B cell (primary cell): ENCODE measurements around the gene REEP6. TPM values are rescaled to one million over a fixed set of nuclear protein-coding genes. Genes with fewer than 3 reads are reported as not detected.
"Not testable (repeated sequence)": the region's sequence is repeated elsewhere in the genome, so short reads cannot be mapped to it uniquely, and the experiment has no call there.

ENCODE experiments used
- ATAC-seq: fragments of 200-7000 bp; cut with Tn5 transposase; one replicate; pipeline ENCODE4 v1.10.0; 2021; ENCODE audit warnings: low read depth, mild to moderate bottlenecking, moderate number of reproducible peaks, moderate library complexity
- CTCF ChIA-PET: fragments of 350-600 bp; sonication (Branson Sonifier 250); formaldehyde crosslinking; loops from one replicate; lab custom pipeline; 2021; ENCODE audit warnings: antibody characterized with exemption, inconsistent platforms; lab: Charles Lee
- POLR2A ChIA-PET: fragments of 350-600 bp; sonication (Branson Sonifier 250); formaldehyde crosslinking; loops from one replicate; lab custom pipeline; 2021; ENCODE audit warnings: antibody characterized with exemption; lab: Charles Lee
- DNase-seq: peaks from one replicate; pipeline ENCODE4 v3.0.0; 2013
- H2AFZ ChIP-seq: 2 replicates; pipeline ENCODE4 v1.6.1; 2012; ENCODE audit warnings: mild to moderate bottlenecking, low read depth, low read length; ENCODE audit not compliant: insufficient read depth, poor library complexity, severe bottlenecking
- H3K27ac ChIP-seq, 2 donors: 1 replicate in 1 of 2; 2 replicates in 1 of 2; pipeline ENCODE4 v1.5.1; 2012 to 2013; ENCODE audit warnings: low read length in 2 of 2, mild to moderate bottlenecking in 2 of 2, moderate library complexity in 1 of 2
- H3K27me3 ChIP-seq, 4 experiments: fragments of 200-600 bp in 1 of 4; sonication (generic) in 1 of 4; replicated peaks in 1 of 4; 1 replicate in 2 of 4; 2 replicates in 2 of 4; pipeline versions ENCODE4 v1.6.1 to v1.7.0; 2013 to 2016; ENCODE audit warnings: low read length in 3 of 4, mild to moderate bottlenecking in 2 of 4, mixed read lengths in 1 of 4, moderate library complexity in 1 of 4; ENCODE audit not compliant: insufficient read depth in 4 of 4, control insufficient read depth in 3 of 4; ENCODE audit errors: control extremely low read depth in 1 of 4
- H3K36me3 ChIP-seq, 2 experiments: replicated peaks in 1 of 2; 1 replicate in 1 of 2; 2 replicates in 1 of 2; pipeline versions ENCODE4 v1.6.1 to v1.7.1; 2013; ENCODE audit warnings: low read length in 1 of 2; ENCODE audit not compliant: insufficient read depth in 2 of 2, control insufficient read depth in 1 of 2; ENCODE audit errors: control extremely low read depth in 1 of 2, extremely low read depth in 1 of 2
- H3K4me1 ChIP-seq, 2 donors: fragments of 200-600 bp in 1 of 2; sonication (generic) in 1 of 2; 1 replicate in 1 of 2; 2 replicates in 1 of 2; pipeline versions ENCODE4 v1.5.1 to v1.6.1; 2013 to 2017; ENCODE audit warnings: low read length in 2 of 2; ENCODE audit not compliant: control insufficient read depth in 2 of 2, insufficient read depth in 2 of 2
- H3K4me2 ChIP-seq: replicated peaks from 2 replicates; pipeline ENCODE3; 2012; ENCODE audit warnings: mild to moderate bottlenecking, low read depth, low read length; ENCODE audit not compliant: poor library complexity, severe bottlenecking
- H3K4me3 ChIP-seq, 5 experiments: fragments of 200-600 bp in 1 of 5; sonication (generic) in 1 of 5; 1 replicate in 3 of 5; 2 replicates in 2 of 5; pipeline versions ENCODE4 v1.5.1 to v1.7.0; 2011 to 2016; ENCODE audit warnings: low read length in 4 of 5, mild to moderate bottlenecking in 4 of 5, low read depth in 2 of 5, control low read depth in 1 of 5, moderate library complexity in 1 of 5; ENCODE audit not compliant: insufficient read depth in 1 of 5; ENCODE audit errors: control extremely low read depth in 1 of 5, extremely low read depth in 1 of 5
- H3K79me2 ChIP-seq: fragments of 200-600 bp; sonication (generic); one replicate; pipeline ENCODE4 v1.6.0; 2016; ENCODE audit warnings: low read length; ENCODE audit not compliant: control insufficient read depth, insufficient read depth
- H3K9ac ChIP-seq: fragments of 200-600 bp; sonication (generic); 2 replicates; pipeline ENCODE4 v1.6.1; 2017; ENCODE audit warnings: mild to moderate bottlenecking, low read length, moderate library complexity
- H3K9me3 ChIP-seq, 3 donors: one replicate each; pipeline versions ENCODE4 v1.6.1 to v1.7.1; 2013; ENCODE audit warnings: low read length in 2 of 3; ENCODE audit not compliant: control insufficient read depth in 2 of 3, insufficient read depth in 1 of 3; ENCODE audit errors: control extremely low read depth in 1 of 3
- H4K20me1 ChIP-seq: 2 replicates; pipeline ENCODE4 v1.6.0; 2012; ENCODE audit warnings: mild to moderate bottlenecking, low read length; ENCODE audit not compliant: insufficient read depth, control insufficient read depth, poor library complexity, severe bottlenecking
- H3K27ac Mint-ChIP-seq: one replicate; pipeline ENCODE4 v1.8.0; 2021; ENCODE audit warnings: mixed read lengths
- H3K27me3 Mint-ChIP-seq: one replicate; pipeline ENCODE4 v1.8.0; 2021; ENCODE audit warnings: mixed read lengths
- H3K4me1 Mint-ChIP-seq: one replicate; pipeline ENCODE4 v1.8.0; 2021; ENCODE audit warnings: mixed read lengths
- H3K4me3 Mint-ChIP-seq: one replicate; pipeline ENCODE4 v1.8.0; 2021; ENCODE audit warnings: mixed read lengths
- H3K9me3 Mint-ChIP-seq: one replicate; pipeline ENCODE4 v1.8.0; 2022; ENCODE audit warnings: mixed read lengths; ENCODE audit not compliant: insufficient read depth
- CTCF ChIP-seq: fragments of 200-600 bp; IDR thresholded peaks from one replicate; pipeline ENCODE4 v1.8.0; 2022; ENCODE audit warnings: antibody characterized with exemption, mild to moderate bottlenecking
- EZH2 ChIP-seq: IDR thresholded peaks from 2 replicates; pipeline ENCODE4 v1.6.1; 2012; ENCODE audit warnings: borderline replicate concordance, low read depth, mild to moderate bottlenecking, moderate library complexity, low read length; ENCODE audit not compliant: insufficient read depth, poor library complexity, severe bottlenecking
- WGBS: methylation state at CpG from one replicate; pipeline ENCODE4 v1.1.5; 2013; ENCODE audit warnings: missing lambda C conversion rate; ENCODE audit not compliant: insufficient coverage; 5-methylcytosine and 5-hydroxymethylcytosine counted together
- intact Hi-C: fragments of 100-400 bp; cut with micrococcal nuclease; formaldehyde crosslinking; loops from one replicate; pipeline ENCODE4 v1.10.0; 2022
- polyA plus RNA-seq: library from polyadenylated mRNA; depleted of rRNA; stranded (reverse); fragments of >200 nt; gene quantifications from 2 replicates; pipeline ENCODE4 v1.2.3, GENCODE V29; 2012
- total RNA-seq, 2 donors: library from RNA; stranded (reverse); fragments of 120-200 nt in 1 of 2; gene quantifications; 1 replicate in 1 of 2; 2 replicates in 1 of 2; pipeline versions ENCODE4 v1.2.3 to v1.2.4, GENCODE V29; 2013 to 2022

Gene REEP6
- total and polyA plus RNA-seq, 2 donors (not counting 1 experiment from before 2014, with no cell fraction given), result 0.64 to 1.1 TPM

GRCh38 chr19:1499231-1499630 is 8.2 kb downstream of the REEP6 start:
- H3K9ac ChIP-seq, H3K4me3 Mint-ChIP-seq, H3K9me3 Mint-ChIP-seq, H4K20me1 ChIP-seq, H3K36me3 ChIP-seq, H3K4me2 ChIP-seq, H3K4me1 ChIP-seq, H3K79me2 ChIP-seq, H3K4me3 ChIP-seq, intact Hi-C loops, DNase-seq, H3K27ac Mint-ChIP-seq, CTCF ChIA-PET, H2AFZ ChIP-seq, POLR2A ChIA-PET, H3K27ac ChIP-seq, ATAC-seq, H3K27me3 Mint-ChIP-seq, H3K4me1 Mint-ChIP-seq: not testable (repeated sequence)
- WGBS, result no CpG with 5 or more reads among the region's 34 CpGs
- H3K9me3 ChIP-seq, result peaks cover 0 to 12% (median 0%) of the 10 kb centered on the region in 3 donors
- peaks cover 0 to 32% (median 11%) of the 10 kb centered on the region in 4 experiments for H3K27me3 ChIP-seq

- Mint-ChIP-seq H3K9me3 (no peaks in the 10 kb centered on the region), H3K27me3 (peaks cover 17% of the 10 kb centered on the region), H3K4me1 (peaks cover 4% of the 10 kb centered on the region), H3K4me3 (no peak overlapping the region), H3K27ac (no peak overlapping the region)
- Histone ChIP-seq H3K4me1 (peaks cover 7 to 8% of the 10 kb centered on the region in 2 donors), H3K4me2 (no peak overlapping the region), H3K4me3 (no peak overlapping the region), H4K20me1 (no peaks in the 10 kb centered on the region), H3K9ac (no peak overlapping the region), H3K27ac (no peak overlapping the region), H3K9me3 (peaks cover 0 to 25% (median 0%) of the 10 kb centered on the region in 3 donors), H3K27me3 (peaks cover 0 to 49% (median 13%) of the 10 kb centered on the region in 4 experiments), H3K79me2 (no peaks in the 10 kb centered on the region), H2AFZ (no peak overlapping the region), H3K36me3 (no peaks in the 10 kb centered on the region)
- ATAC-seq, result no peak
- DNase-seq, result no peak
- ChIA-PET POLR2A (no interaction called here), CTCF (no interaction called here)
- intact Hi-C loops, result no loop called here
- WGBS, result 80% methylated on average over 1 of the region's 9 CpGs
- TF ChIP-seq EZH2 (no peak), CTCF (no peak)
These were observed 10.2 kb downstream of the REEP6 start for GRCh38 chr19:1501200-1501595.
